ENCODE measurements around the gene PPIL4.
"Not testable (repeated sequence)": the region's sequence is repeated elsewhere in the genome, so short reads cannot be mapped to it uniquely, and the experiment has no call there.

Gene PPIL4

GRCh38 chr6:149501201-149501600 is 44.6 kb downstream of the PPIL4 start:
- H3K36me3 ChIP-seq = peaks cover 3% of the 10 kb centered on the region
- no peak overlapping the region for H3K4me3 ChIP-seq (ENCODE audit: low read depth, low read length)
- H3K27me3 ChIP-seq (ENCODE audit: insufficient read depth, low read depth, severe bottlenecking) = no peaks in the 10 kb centered on the region
- no peak overlapping the region for H3K27ac ChIP-seq
- H3K9me3 ChIP-seq (ENCODE audit: severe bottlenecking) = no peaks in the 10 kb centered on the region
- no peak for TF ChIP-seq CTCF (IDR thresholded peaks at IDR 0.05; ENCODE audit: low read depth, low read length)
- no peak for DNase-seq

DNA sequence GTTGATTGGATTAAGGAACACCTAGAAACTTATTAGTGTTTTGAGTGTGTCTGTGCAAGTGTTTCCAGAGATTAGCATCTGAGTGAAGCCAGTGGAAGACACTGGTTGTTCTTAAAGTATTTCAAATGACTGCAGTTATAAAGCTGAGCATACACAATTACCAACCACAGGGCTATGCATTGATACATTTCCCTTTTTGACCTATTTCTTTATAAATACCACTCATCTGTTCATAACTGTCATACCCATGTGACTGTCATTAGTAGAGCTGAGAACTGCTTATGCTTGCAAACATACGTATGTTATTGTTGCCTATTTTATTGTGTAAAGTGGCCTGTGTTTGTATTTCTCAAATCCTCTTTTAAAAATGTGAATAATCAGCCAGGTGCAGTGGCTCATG is 45.7 kb downstream of the PPIL4 start:
- H3K9me3 ChIP-seq (ENCODE audit: severe bottlenecking) = no peaks in the 10 kb centered on the region
- H3K27me3 ChIP-seq (ENCODE audit: insufficient read depth, low read depth, severe bottlenecking) = no peaks in the 10 kb centered on the region
- H3K4me3 ChIP-seq (ENCODE audit: low read depth, low read length) = no peak overlapping the region
- H3K27ac ChIP-seq = no peak overlapping the region
- no peak for DNase-seq
- no peaks in the 10 kb centered on the region for H3K36me3 ChIP-seq
- no peak for TF ChIP-seq CTCF (IDR thresholded peaks at IDR 0.05; ENCODE audit: low read depth, low read length)

GRCh38 chr6:149499066-149499465 is 46.8 kb downstream of the PPIL4 start:
- Histone ChIP-seq H3K36me3 (no peaks in the 10 kb centered on the region), H3K27me3 (ENCODE audit: insufficient read depth, low read depth, severe bottlenecking) (no peaks in the 10 kb centered on the region), H3K9me3 (ENCODE audit: severe bottlenecking) (no peaks in the 10 kb centered on the region), H3K4me3 (ENCODE audit: low read depth, low read length) (no peak overlapping the region), H3K27ac (no peak overlapping the region)
- no peak for TF ChIP-seq CTCF (IDR thresholded peaks at IDR 0.05; ENCODE audit: low read depth, low read length)
- no peak for DNase-seq

GRCh38 chr6:149497365-149497764 is 48.5 kb downstream of the PPIL4 start:
- no peaks in the 10 kb centered on the region for H3K9me3 ChIP-seq (ENCODE audit: severe bottlenecking)
- no peak overlapping the region for H3K27ac ChIP-seq
- H3K27me3 ChIP-seq (ENCODE audit: insufficient read depth, low read depth, severe bottlenecking) = no peaks in the 10 kb centered on the region
- H3K4me3 ChIP-seq (ENCODE audit: low read depth, low read length) = no peak overlapping the region
- TF ChIP-seq CTCF (IDR thresholded peaks at IDR 0.05; ENCODE audit: low read depth, low read length) = no peak
- DNase-seq = no peak
- no peaks in the 10 kb centered on the region for H3K36me3 ChIP-seq

- not testable (repeated sequence) for DNase-seq; H3K36me3 ChIP-seq; H3K4me3 ChIP-seq (ENCODE audit: low read depth, low read length); H3K27ac ChIP-seq; H3K27me3 ChIP-seq (ENCODE audit: insufficient read depth, low read depth, severe bottlenecking); H3K9me3 ChIP-seq (ENCODE audit: severe bottlenecking)
These were observed 49.2 kb downstream of the PPIL4 start for GRCh38 chr6:149496597-149496996.

DNA sequence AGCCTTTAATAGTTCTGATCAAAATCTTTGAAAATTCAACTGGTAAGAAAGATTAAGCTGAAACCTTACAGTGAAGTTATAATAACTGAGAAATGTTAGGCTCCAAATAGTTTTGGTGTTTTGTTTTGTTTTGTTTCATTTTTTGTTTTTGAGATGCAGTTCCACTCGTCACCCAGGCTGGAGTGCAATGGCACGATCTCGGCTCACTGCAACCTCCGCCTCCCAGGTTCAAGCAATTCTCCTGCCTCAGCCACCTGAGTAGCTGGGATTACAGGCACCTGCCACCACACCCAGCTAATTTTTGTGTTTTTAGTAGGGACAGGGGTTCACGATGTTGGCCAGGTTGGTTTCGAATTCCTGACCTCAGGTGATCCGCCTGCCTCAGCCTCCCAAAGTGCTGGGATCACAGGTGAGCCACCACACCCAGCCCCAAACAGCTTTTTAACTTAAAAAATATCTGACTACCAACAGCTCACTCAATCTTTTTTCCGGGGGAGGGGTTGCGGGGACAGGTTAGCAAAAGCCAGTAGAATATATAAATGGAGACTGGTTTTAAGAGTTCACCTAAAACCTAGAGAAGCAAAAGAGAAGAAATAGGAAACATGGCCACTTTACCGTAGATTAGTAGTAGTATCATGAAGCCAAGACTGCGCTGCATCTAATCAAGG is 50.4 kb downstream of the PPIL4 start:
- H3K4me3 ChIP-seq (ENCODE audit: low read depth, low read length); H3K27ac ChIP-seq; DNase-seq; H3K36me3 ChIP-seq; H3K27me3 ChIP-seq (ENCODE audit: insufficient read depth, low read depth, severe bottlenecking); H3K9me3 ChIP-seq (ENCODE audit: severe bottlenecking): not testable (repeated sequence)

DNA sequence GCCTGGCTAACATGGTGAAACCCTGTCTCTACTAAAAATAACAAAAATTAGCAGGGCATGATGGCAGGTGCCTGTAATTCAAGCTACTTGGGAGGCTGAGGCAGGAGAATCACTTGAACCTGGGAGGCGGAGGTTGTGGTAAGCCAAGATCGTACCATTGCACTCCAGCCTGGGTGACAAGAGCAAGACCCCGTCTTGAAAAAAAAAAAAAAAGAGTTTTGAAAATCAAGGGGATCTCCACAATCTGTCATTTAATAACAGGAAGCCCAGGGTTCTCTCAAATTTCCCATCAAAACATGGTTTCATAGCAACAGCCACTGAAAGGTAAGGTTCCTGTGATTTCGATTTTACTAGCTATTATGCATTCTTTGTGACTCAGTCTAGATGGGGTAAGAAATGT is 51.0 kb downstream of the PPIL4 start:
- H3K27ac ChIP-seq; DNase-seq; H3K9me3 ChIP-seq (ENCODE audit: severe bottlenecking); H3K4me3 ChIP-seq (ENCODE audit: low read depth, low read length); H3K36me3 ChIP-seq; H3K27me3 ChIP-seq (ENCODE audit: insufficient read depth, low read depth, severe bottlenecking): not testable (repeated sequence)

All from WERI-Rb-1 (cell line).